ENCODE results near the gene DIS3L.

The DIS3L gene

GRCh38 chr15:66269326-66270090 is 23.9 kb upstream of the DIS3L start:
- TF ChIP-seq, protein P1, sequence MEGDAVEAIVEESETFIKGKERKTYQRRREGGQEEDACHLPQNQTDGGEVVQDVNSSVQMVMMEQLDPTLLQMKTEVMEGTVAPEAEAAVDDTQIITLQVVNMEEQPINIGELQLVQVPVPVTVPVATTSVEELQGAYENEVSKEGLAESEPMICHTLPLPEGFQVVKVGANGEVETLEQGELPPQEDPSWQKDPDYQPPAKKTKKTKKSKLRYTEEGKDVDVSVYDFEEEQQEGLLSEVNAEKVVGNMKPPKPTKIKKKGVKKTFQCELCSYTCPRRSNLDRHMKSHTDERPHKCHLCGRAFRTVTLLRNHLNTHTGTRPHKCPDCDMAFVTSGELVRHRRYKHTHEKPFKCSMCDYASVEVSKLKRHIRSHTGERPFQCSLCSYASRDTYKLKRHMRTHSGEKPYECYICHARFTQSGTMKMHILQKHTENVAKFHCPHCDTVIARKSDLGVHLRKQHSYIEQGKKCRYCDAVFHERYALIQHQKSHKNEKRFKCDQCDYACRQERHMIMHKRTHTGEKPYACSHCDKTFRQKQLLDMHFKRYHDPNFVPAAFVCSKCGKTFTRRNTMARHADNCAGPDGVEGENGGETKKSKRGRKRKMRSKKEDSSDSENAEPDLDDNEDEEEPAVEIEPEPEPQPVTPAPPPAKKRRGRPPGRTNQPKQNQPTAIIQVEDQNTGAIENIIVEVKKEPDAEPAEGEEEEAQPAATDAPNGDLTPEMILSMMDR (IDR thresholded peaks at IDR 0.05): no peak

DNA sequence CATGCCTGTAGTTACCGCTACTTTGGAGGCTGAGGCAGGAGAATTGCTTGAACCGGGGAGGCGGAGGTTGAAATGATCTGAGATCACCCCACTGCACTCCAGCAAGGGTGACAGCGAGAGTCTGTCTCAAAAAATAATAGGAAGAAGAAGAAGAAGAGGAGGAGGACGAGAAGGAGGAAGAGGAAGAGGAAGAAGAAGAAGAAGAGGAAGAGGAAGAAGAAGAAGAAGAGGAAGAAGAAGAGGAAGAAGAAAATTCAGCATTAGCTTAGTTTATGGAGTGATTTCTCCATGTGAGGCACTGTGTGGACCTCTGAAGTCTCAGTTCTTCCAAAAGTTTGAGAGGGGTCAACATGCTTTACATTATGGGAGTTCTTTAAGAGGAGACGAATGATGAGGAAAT is 22.4 kb upstream of the DIS3L start:
- TF ChIP-seq, protein P1 (IDR thresholded peaks at IDR 0.05): no peak

DNA sequence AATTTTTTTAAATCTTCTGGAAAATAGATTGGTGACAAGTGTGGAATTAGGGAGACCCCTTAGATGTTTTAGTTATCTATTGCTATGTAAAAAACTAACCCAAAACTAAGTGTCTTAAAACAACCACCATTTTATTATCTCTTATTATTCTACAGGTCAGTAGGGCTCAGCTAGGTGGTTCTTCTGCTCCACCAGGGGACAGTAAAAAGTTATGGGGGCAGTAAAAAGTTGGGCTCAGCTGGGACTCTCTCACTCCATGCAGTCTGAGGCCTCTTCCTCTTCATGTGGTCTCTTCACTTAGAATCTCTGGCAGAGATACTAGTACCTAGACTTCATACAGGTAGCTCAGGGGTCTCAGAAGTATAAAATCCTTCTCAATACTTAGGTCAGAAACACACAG is 18.0 kb upstream of the DIS3L start:
- TF ChIP-seq, protein P1 (IDR thresholded peaks at IDR 0.05): no peak

DNA sequence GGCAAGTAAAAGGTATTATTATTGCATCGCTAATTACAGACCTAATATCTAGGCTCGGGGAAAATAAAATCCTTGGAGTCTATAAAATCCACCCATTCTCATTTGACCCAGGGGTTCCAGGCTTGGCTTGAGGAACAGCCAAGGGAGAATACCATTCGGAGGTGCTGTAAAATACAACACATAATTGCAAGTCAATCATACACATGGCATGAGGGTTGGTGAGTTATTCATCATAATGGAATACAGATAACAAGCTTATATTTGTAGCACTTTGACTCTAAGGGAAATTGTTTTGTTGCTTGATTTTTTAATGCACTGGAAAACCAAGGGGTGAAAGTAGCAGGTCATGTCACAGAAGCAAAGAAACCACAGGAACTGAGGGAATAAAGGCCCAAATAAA is 16.8 kb upstream of the DIS3L start:
- TF ChIP-seq, protein P1 (IDR thresholded peaks at IDR 0.05): no peak

DNA sequence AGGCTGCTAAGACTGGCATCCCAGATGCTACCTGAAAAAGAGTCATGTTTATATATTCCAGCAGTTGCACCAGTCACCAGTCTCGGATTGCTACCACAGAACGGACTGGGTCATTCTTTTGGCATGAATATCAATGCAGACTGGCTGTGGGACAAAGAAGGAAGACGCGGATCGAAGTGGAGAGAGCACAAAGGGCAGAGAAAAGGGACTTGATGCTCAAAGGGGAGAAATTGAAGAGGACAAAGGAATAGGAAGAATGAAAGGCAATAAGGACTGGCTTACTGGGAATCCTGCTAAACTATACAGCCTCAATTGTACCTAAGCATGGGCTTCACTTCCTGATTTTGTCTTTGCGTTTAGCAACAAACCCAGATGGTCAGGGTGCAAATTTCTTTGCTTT is 15.3 kb upstream of the DIS3L start:
- TF ChIP-seq, protein P1 (IDR thresholded peaks at IDR 0.05): no peak

DNA sequence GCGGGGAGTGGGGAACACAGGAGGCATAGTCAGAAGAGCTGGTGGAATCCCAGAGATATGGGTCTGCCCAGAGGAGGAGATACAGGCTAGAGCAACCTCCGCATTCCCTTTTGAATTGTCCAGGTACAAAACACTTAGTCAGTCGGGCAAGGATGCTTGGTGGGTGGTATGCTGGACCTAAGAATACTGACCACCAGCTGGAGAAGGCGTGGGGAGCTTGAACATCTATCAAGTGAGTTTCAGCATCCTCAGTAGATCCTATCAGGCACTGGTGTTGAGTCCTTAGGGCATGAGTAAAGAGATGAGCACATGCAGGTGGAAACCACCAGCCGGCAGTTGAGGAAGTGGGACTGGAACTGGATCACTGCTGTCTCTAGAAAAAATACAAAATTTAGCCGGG is 14.7 kb upstream of the DIS3L start:
- TF ChIP-seq, protein P1 (IDR thresholded peaks at IDR 0.05): no peak

DNA sequence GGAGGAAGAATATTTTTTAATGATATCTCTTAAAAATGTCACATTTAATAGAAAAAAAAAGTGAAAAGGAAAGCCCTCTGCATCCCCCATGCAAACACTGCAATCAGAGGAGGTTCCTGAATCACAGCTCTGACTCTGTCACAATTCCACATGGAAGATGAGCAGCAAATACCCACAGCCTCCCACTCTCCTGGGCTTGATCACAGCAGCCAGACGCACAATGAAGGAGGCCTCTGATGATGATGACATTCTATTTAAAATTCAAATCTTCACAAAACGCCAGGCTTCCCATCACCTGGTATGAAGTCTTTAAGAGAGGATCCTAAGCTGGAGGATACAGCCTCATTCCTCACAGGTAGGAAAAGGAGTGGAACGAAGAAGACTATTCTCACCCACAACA is 9.1 kb upstream of the DIS3L start:
- TF ChIP-seq, protein P1 (IDR thresholded peaks at IDR 0.05): no peak
